Iris pigment epithelial cell (primary cell): Measurements from ENCODE around the gene CLEC9A.
"Not testable (repeated sequence)": the region's sequence is repeated elsewhere in the genome, so short reads cannot be mapped to it uniquely, and the experiment has no call there.

ENCODE experiments used
- DNase-seq: peaks from one replicate; pipeline ENCODE4 v3.0.0-alpha.2; 2011; ENCODE audit warnings: low read depth

CLEC9A gene

GRCh38 chr12:10030446-10030845 is at the start of gene CLEC9A:
TSS of gene CLEC9A (plus strand) at chr12:10030682. CDS start at chr12:10052688, 22,006 bp downstream.
- DNase-seq, result no peak

- no peak for DNase-seq
Measured at GRCh38 chr12:9991876-9992275, 38.6 kb upstream of the CLEC9A start.

DNA sequence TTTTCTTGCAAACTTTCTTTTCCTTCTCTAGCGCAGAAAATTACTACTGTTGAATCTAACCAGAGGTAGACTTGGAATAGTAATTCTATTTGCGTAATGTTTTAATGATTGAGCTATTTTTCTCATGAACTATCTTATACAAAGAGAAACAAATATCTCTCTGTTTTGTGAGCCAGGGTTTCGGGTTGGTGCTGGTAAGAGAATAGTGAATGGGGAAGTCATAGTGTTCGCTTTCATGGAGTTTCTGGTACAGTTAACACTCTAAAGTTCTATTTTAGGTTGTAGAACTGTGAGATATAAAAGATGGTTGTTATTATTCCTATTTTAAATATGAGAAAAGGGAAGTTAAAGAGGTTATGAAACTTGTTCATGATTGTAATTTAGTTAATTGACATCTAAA is 38.2 kb upstream of the CLEC9A start:
- no peak for DNase-seq

DNA sequence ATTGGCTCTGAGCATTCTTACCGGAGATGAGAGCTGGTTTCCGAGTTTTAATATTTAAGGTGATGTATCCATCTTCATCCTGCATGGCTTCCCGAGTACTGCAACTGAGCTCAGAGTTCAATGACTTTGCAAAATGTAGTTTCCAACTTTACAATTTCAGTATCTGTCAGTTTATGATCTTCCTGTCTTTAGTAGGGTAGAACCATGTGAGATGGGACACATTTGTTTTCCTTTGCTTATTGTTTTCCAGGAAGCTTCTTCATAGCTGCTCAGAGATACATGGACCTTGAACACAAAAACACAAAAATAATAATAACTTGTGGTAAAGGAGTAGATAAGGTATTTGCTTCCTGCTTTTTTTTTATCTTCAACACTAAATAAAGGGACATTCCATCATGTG is 31.5 kb upstream of the CLEC9A start, which contains the start of gene CLEC1B:
CLEC1B (minus strand) TSS at position 106 of the 400 bp plus-strand sequence; CDS start at position 85, 21 bp downstream.
- DNase-seq, result no peak

- DNase-seq, result peak; percentile 71
Measured at GRCh38 chr12:10001171-10001776, 29.2 kb upstream of the CLEC9A start.

DNA sequence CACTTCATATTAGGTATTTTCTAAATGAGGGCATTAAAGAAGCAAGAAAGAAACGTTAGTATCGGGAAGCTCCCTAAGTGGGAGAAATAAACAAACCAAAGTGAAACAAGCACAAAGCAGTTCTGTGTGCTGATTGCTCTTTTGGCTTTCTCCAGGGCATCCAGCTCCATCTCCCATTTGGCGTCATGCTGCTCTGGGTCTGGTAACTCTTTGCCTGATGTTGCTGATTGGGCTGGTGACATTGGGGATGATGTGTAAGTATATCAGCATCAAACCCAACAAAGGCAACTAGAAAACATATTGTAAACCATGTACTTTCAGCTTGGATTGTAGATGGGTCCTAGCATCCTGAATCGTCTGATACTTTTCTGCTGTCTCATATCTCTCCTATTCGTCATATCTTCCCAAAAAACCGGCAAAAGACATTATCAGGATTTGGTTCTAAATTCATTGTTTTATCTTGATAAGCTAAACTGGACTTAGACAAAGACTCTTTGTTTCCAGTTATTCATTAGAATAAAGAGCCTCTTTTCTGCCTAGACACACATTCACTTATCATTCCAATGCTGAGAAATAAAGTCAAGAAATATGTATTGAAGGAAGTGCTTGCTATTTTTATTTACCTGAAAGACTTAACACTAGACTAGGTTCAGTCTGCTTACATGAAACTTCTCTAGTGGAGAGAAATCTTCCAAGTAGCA is 17.7 kb upstream of the CLEC9A start:
- DNase-seq, result no peak

DNA sequence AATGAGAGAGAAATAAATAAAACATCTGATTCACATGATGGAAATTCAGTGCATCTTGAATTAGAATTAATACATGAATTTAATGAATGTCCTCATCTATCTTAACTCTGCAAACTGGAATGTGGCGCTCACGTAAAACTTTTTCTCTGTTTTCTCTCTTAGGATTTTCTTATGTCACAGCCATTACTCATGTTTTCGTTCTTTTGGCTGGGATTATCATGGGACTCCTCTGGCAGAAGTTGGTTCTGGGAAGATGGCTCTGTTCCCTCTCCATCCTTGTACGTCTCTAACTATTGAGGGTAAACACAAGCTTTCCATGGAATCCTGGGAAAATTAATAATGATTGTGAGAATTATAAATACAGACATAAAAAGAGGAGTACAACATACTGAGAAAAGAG is 15.0 kb upstream of the CLEC9A start:
- DNase-seq, result no peak

GRCh38 chr12:10016881-10017280 is 13.6 kb upstream of the CLEC9A start:
- peak; percentile 36 for DNase-seq

- peak; percentile 46 for DNase-seq
Measured at GRCh38 chr12:10018386-10018785, 12.1 kb upstream of the CLEC9A start.

- DNase-seq, result no peak
Measured at GRCh38 chr12:10021342-10021741, 9.1 kb upstream of the CLEC9A start.

GRCh38 chr12:10025236-10025635 is 5.2 kb upstream of the CLEC9A start:
- DNase-seq, result no peak

DNA sequence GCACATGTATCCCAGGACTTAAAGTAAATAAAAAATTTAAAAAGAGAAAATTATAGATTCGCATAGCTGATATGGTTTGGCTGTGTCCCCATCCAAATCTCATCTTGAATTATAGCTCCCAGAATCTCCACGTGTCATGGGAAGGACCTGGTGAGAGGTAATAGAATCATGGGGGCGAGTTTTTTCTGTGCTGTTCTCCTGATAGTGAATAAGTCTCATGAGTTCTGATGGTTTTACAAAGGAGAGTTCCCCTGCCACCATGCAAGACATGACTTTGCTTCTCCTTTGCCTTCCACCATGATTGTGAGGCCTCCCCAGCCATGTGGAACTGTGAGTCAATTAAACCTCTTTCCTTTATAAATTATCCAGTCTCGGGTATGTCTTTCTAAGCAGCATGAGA is 3.8 kb upstream of the CLEC9A start:
- DNase-seq, result not testable (repeated sequence)

- DNase-seq, result no peak
Measured at GRCh38 chr12:10027311-10027710, 3.2 kb upstream of the CLEC9A start.

- peak; percentile 45 for DNase-seq
Measured at GRCh38 chr12:10027721-10028120, 2.8 kb upstream of the CLEC9A start.

DNA sequence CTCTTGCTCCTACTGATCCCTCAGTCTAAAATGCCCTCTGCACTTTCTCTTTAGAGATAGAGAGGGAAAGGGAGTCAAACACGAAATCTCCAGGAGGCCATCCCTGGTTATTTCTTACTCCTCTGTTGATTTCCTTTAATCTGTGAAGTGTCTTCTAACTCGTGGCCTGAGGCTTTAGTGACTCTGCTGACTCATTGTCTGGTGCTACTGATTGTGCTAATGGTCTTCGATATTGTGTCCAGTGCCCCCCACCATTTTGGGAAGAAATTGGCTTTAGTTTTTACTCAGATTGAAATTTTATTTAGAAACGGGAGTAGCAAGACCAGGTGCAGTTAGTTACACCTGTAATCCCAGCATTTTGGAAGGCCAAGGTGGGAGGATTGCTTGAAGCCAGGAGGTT is 839 bp downstream of the CLEC9A start:
- DNase-seq, result peak; percentile 43

- peak; percentile 89 for DNase-seq
Measured at GRCh38 chr12:10031771-10032175, 1.3 kb downstream of the CLEC9A start.

GRCh38 chr12:10033783-10034545 is 3.5 kb downstream of the CLEC9A start:
- DNase-seq, result peak; percentile 25

GRCh38 chr12:10042167-10042566 is 11.7 kb downstream of the CLEC9A start:
- no peak for DNase-seq

GRCh38 chr12:10048526-10048925 is 18.0 kb downstream of the CLEC9A start:
- no peak for DNase-seq

- no peak for DNase-seq
Measured at GRCh38 chr12:10052193-10052913, 21.9 kb downstream of the CLEC9A start.

GRCh38 chr12:10058387-10058786 is 27.9 kb downstream of the CLEC9A start:
- DNase-seq, result no peak

GRCh38 chr12:10065241-10065640 is 34.8 kb downstream of the CLEC9A start:
- DNase-seq, result no peak
